Measurements from ENCODE around the gene MBL2.

MBL2 gene

GRCh38 chr10:52739380-52740154 is 33.0 kb downstream of the MBL2 start:
- no peak for DNase-seq

- DNase-seq, result no peak
These were observed 33.6 kb downstream of the MBL2 start for GRCh38 chr10:52738951-52739350.

GRCh38 chr10:52729271-52730104 is 43.1 kb downstream of the MBL2 start:
- no peak for DNase-seq

DNA sequence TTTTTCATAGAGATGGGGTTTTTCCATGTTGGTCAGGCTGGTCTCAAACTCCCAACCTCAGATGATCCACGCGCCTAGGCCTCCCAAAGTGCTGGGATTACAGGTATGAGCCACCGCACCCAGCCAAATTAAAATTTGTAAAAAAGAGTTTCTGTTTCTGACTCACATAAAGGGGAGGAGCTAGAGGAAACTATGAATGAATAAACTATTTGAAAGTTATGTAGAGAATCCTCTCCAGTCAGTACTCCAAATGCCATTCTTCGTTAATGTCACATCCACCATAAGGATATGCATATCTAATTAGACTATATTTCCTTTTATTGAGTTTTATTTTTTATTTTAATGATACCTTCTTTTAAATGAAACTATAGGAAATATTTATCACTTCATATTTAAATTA is 52.6 kb downstream of the MBL2 start:
- no peak for DNase-seq
